Glutamatergic neuron (in vitro differentiated cells): ENCODE results near the gene MRPL49. TPM values are rescaled to one million over a fixed set of nuclear protein-coding genes. Genes with fewer than 3 reads are reported as not detected.

Source experiments
- DNase-seq: peaks from one replicate; pipeline ENCODE4 v3.0.0; 2022
- H3K27ac Mint-ChIP-seq: one replicate; pipeline ENCODE4 v1.8.0; 2020; ENCODE audit warnings: mild to moderate bottlenecking, mixed read lengths, inconsistent platforms; ENCODE audit not compliant: unreplicated experiment
- H3K27me3 Mint-ChIP-seq: one replicate; pipeline ENCODE4 v1.8.0; 2020; ENCODE audit warnings: mild to moderate bottlenecking, moderate library complexity, mixed read lengths, inconsistent platforms; ENCODE audit not compliant: unreplicated experiment
- H3K36me3 Mint-ChIP-seq: one replicate; pipeline ENCODE4 v1.8.0; 2020; ENCODE audit warnings: mild to moderate bottlenecking, mixed read lengths, inconsistent platforms; ENCODE audit not compliant: unreplicated experiment
- H3K4me1 Mint-ChIP-seq: one replicate; pipeline ENCODE4 v1.8.0; 2020; ENCODE audit warnings: mild to moderate bottlenecking, low read depth, mixed read lengths, inconsistent platforms; ENCODE audit not compliant: unreplicated experiment
- H3K4me3 Mint-ChIP-seq: one replicate; pipeline ENCODE4 v1.8.0; 2020; ENCODE audit warnings: mild to moderate bottlenecking, mixed read lengths, inconsistent platforms; ENCODE audit not compliant: unreplicated experiment
- H3K9me3 Mint-ChIP-seq: one replicate; pipeline ENCODE4 v1.8.0; 2020; ENCODE audit warnings: mild to moderate bottlenecking, moderate library complexity, mixed read lengths, inconsistent platforms; ENCODE audit not compliant: unreplicated experiment
- total RNA-seq: library from RNA; stranded (reverse); fragmentation: NEBNext Ultra II Directional; extraction: Animal tissue kit (Norgen Biotek cat#: 25700); gene quantifications from one replicate; pipeline ENCODE4 v1.2.1, GENCODE V29; 2021; ENCODE audit not compliant: unreplicated experiment
- TF ChIP-seq, protein P1 (sequence below): fragments of 200-600 bp; sonication (generic); IDR thresholded peaks from one replicate; pipeline ENCODE4 v1.5.0; 2021; ENCODE audit not compliant: partially characterized antibody, unreplicated experiment

Gene MRPL49
- total RNA-seq, 1 donor from 2014 or later: 32.9 TPM

DNA sequence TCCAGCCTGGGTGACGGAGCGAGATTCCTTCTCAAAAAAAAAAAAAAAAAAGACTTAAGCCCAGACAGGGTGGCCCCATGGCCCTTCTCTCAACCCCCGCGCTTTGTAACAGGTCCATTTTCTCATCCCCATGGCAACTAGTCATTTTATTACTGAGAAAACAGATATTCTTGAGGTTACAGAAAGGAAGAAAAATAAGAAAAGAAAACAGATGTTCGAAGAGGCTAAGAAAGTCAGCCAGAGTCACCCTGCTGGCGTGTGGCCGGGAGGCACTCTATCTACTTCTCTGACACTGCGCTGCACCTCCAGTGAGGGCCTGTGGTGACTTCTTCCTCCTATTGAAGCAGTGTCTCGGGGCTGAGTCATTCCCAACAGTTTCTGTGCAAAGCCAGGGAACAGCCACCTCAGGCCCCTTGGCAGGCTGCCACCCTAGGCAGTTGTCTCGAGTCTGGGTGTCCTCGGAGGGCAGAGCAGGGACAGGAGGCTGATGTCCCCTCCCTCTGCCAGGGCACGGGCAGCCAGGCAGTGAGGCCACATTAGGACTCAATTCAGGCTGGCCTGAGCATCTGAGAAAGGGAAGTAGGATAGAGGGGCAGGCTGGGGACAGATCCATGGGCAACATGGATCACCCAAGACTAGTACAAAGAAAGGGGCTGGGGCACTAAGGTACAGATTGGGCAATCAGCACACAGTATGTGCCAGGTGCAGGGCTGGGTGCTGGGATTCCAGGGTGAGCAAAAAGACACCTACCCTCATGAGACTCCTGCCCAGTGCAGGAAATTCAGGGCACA is 28.6 kb downstream of the MRPL49 start:
- no peak overlapping the region for H3K4me3 Mint-ChIP-seq
- H3K27ac Mint-ChIP-seq: no peak overlapping the region

DNA sequence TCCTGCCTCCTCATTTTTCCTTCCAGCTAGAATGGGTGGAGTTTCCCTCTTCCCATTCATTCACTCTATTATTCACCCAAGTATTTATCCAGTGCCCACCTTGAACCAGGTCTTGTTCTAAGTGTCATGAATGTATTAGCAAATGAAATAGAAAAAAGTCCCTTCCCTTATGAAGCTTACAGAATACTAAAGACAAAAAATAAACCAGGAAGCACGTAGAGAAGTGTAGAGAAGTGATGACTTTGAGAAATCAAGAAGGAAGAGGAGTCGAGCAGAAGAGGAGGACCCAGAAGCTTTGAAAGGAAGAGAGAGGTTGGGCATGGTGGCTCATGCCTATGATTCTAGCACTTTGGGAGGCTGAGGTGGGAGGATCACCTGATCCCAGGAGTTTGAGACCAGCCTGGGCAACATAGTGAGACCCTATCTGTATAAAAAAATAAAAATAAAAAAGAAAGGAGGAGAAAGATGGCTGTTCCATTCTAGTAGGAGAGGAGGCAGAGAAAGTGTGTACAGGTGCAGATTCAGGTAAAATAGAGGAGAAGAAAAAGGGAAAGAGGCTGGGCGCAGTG is 29.3 kb downstream of the MRPL49 start:
- no peak overlapping the region for H3K4me3 Mint-ChIP-seq
- peaks cover 5% of the 10 kb centered on the region for H3K9me3 Mint-ChIP-seq
- no peak overlapping the region for H3K27ac Mint-ChIP-seq
- TF ChIP-seq, protein P1, sequence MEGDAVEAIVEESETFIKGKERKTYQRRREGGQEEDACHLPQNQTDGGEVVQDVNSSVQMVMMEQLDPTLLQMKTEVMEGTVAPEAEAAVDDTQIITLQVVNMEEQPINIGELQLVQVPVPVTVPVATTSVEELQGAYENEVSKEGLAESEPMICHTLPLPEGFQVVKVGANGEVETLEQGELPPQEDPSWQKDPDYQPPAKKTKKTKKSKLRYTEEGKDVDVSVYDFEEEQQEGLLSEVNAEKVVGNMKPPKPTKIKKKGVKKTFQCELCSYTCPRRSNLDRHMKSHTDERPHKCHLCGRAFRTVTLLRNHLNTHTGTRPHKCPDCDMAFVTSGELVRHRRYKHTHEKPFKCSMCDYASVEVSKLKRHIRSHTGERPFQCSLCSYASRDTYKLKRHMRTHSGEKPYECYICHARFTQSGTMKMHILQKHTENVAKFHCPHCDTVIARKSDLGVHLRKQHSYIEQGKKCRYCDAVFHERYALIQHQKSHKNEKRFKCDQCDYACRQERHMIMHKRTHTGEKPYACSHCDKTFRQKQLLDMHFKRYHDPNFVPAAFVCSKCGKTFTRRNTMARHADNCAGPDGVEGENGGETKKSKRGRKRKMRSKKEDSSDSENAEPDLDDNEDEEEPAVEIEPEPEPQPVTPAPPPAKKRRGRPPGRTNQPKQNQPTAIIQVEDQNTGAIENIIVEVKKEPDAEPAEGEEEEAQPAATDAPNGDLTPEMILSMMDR: no peak
- H3K27me3 Mint-ChIP-seq: no peaks in the 10 kb centered on the region
- H3K4me1 Mint-ChIP-seq: peaks cover 2% of the 10 kb centered on the region
- H3K36me3 Mint-ChIP-seq: no peaks in the 10 kb centered on the region
- no peak for DNase-seq

More for the DNA sequence above, 28.6 kb downstream of the MRPL49 start:
- Mint-ChIP-seq H3K27me3 (no peaks in the 10 kb centered on the region), H3K9me3 (peaks cover 5% of the 10 kb centered on the region), H3K4me1 (peaks cover 2% of the 10 kb centered on the region), H3K36me3 (no peaks in the 10 kb centered on the region)
- TF ChIP-seq, protein P1: no peak
- no peak for DNase-seq

DNA sequence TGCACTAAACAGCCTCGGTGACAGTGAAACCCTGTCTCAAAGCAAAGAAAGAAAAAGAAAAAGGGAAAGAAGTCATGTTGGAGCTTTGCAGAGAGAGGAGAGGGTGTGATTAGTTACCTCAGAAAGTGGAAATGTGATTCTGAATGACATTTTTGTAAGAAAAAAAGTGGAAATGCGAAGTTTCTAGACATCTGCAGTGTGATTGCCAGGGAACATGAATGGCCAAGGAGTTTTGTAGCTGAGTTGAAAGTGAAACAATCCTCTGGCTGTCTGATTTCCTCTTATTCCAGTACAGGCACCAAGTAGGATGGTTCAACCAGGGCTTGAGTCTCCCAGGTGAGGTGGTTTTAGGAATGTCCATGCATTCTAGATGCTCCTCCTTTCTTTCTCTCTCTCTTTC is 30.0 kb downstream of the MRPL49 start:
- peaks cover 5% of the 10 kb centered on the region for H3K9me3 Mint-ChIP-seq
- H3K27me3 Mint-ChIP-seq: no peaks in the 10 kb centered on the region
- H3K4me1 Mint-ChIP-seq: peaks cover 2% of the 10 kb centered on the region
- H3K36me3 Mint-ChIP-seq: no peaks in the 10 kb centered on the region
- TF ChIP-seq, protein P1: no peak
- H3K27ac Mint-ChIP-seq: no peak overlapping the region
- DNase-seq: no peak
- no peak overlapping the region for H3K4me3 Mint-ChIP-seq

DNA sequence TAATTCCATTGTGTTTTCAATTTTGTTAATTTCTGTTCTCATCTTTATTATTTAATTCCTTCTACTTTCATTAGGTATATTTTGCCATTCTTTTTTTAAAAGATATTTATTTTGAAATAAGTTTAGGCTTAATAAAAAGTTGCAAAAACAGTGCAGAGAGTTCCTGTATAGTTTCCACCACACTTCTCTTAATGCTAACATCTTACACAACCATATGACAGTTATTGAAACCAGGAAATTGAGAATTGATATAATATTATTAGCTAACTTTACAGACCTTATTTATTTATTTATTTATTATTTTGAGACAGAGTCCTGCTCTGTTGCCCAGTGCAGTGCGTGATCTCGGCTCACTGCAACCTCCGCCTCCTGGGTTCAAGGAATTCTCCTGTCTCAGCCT is 34.1 kb downstream of the MRPL49 start:
- no peak overlapping the region for H3K4me3 Mint-ChIP-seq
- no peak overlapping the region for H3K27ac Mint-ChIP-seq
- no peaks in the 10 kb centered on the region for H3K36me3 Mint-ChIP-seq
- no peaks in the 10 kb centered on the region for H3K4me1 Mint-ChIP-seq
- H3K27me3 Mint-ChIP-seq: no peaks in the 10 kb centered on the region
- peaks cover 1% of the 10 kb centered on the region for H3K9me3 Mint-ChIP-seq
- TF ChIP-seq, protein P1: no peak
- no peak for DNase-seq

DNA sequence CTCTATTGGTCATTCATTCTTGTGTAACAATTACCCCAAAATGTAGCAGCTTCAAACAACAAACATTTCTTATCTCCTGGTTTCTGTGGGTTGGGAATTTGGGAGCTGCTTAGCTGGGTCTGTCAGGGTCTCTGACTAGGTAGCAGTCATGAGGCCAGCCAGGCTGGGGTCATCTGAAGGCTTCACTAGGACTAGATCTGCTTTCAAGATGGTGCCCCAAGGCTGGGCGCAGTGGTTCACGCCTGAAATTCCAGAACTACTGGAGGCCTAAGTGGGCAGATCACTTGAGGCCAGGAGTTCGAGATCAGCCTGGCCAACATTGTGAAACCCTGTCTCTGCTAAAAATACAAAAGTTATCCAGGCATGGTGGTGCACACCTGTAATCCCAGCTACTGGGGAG is 34.8 kb downstream of the MRPL49 start:
- no peaks in the 10 kb centered on the region for H3K9me3 Mint-ChIP-seq
- no peaks in the 10 kb centered on the region for H3K4me1 Mint-ChIP-seq
- H3K27me3 Mint-ChIP-seq: no peaks in the 10 kb centered on the region
- no peak overlapping the region for H3K27ac Mint-ChIP-seq
- H3K4me3 Mint-ChIP-seq: no peak overlapping the region
- TF ChIP-seq, protein P1: no peak
- DNase-seq: no peak
- H3K36me3 Mint-ChIP-seq: no peaks in the 10 kb centered on the region
